NOMO-1 (cell line): ENCODE data around the gene RPS26.
"Not testable (repeated sequence)": the region's sequence is repeated elsewhere in the genome, so short reads cannot be mapped to it uniquely, and the experiment has no call there.

Source experiments
- DNase-seq, 2 experiments: peaks; one replicate each; lab custom pipeline; 2025; ENCODE audit not compliant: unreplicated experiment in 2 of 2; lab: John Stamatoyannopoulos, UW

RPS26 gene

GRCh38 chr12:56074396-56074795 lies 32.7 kb downstream of the RPS26 start:
- DNase-seq, result no peak

GRCh38 chr12:56077966-56078365 lies 36.2 kb downstream of the RPS26 start:
- DNase-seq, result not testable (repeated sequence)

- no peak for DNase-seq
Observed at GRCh38 chr12:56078427-56078826, 36.7 kb downstream of the RPS26 start.

- DNase-seq, result peak; percentile 54 to 61
Observed at GRCh38 chr12:56078931-56079722, 37.4 kb downstream of the RPS26 start.

- DNase-seq, result peak; percentile 67 to 79
Observed at GRCh38 chr12:56079723-56080555, 38.2 kb downstream of the RPS26 start, which contains the start of gene ERBB3. TSS of gene ERBB3 (plus strand) at chr12:56080165. CDS start at chr12:56080301, 136 bp downstream.

GRCh38 chr12:56080556-56081138 lies 38.9 kb downstream of the RPS26 start:
- DNase-seq, result no peak

- no peak for DNase-seq
Observed at GRCh38 chr12:56081393-56082347, 40.0 kb downstream of the RPS26 start.

- DNase-seq, result no peak
Observed at GRCh38 chr12:56082382-56082781, 40.7 kb downstream of the RPS26 start.

GRCh38 chr12:56082967-56083366 lies 41.2 kb downstream of the RPS26 start:
- no peak for DNase-seq

- DNase-seq, result no peak
Observed at GRCh38 chr12:56084958-56085543, 43.3 kb downstream of the RPS26 start.

- DNase-seq, result no peak
Observed at GRCh38 chr12:56086096-56086495, 44.4 kb downstream of the RPS26 start.

GRCh38 chr12:56086608-56087007 lies 44.9 kb downstream of the RPS26 start:
- no peak for DNase-seq

- no peak for DNase-seq
Observed at GRCh38 chr12:56087220-56087619, 45.5 kb downstream of the RPS26 start.
